AG08395 (cell line): Measurements from ENCODE around the gene ST6GAL1.
"Not testable (repeated sequence)": the region's sequence is repeated elsewhere in the genome, so short reads cannot be mapped to it uniquely, and the experiment has no call there.

ENCODE experiments used
- DNase-seq: peaks from one replicate; pipeline ENCODE4 v3.0.0; 2012; ENCODE audit warnings: mixed read lengths, low spot score

The ST6GAL1 gene

DNA sequence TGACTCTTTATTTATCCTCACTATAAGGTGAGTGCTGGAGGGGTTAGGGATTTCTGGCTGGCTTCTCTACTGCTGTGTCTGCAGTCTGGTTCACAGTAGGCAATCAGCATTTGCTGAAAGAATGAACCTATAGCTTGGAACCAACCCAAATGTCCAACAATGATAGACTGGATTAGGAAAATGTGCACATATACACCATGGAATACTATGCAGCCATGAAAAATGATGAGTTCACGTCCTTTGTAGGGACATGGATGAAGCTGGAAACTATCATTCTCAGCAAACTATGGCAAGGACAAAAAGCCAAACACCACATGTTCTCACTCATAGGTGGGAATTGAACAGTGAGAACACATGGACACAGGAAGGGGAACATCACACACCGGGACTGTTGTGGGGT lies 93.0 kb downstream of the ST6GAL1 start:
- DNase-seq, result not testable (repeated sequence)

DNA sequence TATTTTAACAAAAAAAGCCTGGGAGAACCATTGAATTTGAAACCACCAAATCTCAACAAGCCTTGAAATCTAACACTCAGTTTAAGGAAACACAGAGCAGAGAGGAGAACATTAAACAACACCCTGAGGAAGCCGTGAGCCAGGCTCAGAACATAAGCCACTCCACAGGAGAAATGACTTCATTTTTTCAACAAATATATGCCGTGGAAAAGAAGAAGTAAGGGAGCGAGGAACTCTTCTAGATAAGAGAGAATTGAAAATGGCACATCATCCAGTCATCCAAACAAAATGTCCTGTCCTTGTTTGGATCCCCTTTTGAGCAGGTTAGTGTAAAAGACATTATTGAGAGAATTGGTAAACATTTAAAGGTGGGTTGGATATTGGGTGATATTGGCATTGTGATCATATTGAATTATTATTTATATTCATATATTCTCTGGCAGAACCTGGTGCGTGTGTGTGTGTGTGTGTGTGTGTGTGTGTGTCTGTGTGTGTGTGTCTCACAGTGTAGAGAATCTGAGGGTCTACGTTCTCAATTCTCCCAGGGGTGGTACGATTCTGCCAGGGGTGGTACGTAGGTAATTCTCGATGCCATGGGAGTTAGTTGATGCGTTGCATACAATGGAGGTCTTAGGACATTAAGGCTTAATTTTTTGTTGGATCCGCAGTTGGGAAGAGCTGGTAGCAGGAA lies 94.4 kb downstream of the ST6GAL1 start:
- DNase-seq, result no peak

DNA sequence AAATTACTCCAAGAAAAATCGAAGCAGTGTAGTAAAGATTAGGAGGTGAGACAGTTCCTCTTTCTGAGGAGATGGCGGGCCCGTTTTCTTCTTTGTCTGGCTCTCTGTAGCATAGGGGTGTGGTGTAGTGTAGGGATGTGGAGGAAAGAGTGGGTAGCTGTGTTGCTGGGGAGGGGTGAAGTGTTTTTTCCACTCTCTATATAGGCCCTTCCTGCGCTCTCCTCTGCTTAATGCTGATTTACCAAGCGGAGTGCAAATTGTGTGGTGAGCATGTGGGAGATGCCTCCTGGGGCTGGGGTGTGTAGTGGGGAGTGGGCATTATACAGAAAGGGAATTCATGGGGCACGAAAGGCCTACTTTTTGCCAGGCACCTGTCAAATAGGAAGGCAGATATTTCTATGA lies 94.9 kb downstream of the ST6GAL1 start:
- DNase-seq, result no peak

DNA sequence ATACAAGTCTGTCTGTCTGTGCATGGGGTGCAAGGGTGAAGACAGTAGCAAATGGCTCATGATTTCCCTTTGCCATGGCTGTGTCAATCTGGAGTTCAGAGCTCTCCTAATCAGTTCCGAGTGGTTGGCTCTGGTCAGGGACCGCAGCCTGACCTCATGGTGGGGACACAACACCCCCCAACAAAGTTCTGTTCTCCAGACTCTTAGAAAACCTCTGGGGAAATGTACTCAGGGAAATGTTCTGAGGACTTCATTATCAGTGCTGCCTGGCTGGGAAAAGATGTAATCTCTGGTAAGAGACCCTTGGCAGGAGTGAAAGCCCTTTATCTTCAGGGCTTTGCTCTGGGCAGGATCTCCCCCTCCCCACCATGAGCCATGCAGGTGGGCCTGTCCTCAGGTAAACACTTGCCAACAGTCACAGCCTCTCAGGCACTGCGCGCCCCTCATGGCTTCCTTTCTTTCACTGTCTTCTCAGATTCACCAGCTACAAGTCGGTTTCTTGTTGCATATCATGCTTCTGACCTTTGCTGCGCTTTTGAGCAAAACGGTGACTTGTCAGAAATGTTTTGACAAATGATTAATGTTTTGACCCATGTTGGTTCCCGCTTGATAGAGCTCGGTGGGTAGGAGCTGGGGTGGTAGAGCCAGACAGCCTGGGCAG lies 95.5 kb downstream of the ST6GAL1 start:
- DNase-seq, result no peak

DNA sequence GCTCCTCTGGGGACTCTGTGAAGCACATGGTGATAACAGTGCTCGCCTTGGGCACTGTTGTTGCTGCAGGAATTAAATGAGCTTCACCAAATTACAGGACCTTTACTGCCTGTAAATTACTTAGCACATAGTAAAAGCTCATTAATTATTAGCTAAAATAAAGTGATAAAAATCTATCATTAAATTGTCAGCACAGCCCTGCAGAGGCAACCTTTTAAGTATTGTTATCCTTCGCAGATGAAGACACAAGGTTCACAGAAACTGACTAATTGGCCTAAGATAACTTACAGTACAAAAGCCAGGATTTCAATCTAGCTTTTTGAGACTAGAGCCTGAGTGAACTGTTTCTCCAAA lies 96.0 kb downstream of the ST6GAL1 start:
- no peak for DNase-seq

DNA sequence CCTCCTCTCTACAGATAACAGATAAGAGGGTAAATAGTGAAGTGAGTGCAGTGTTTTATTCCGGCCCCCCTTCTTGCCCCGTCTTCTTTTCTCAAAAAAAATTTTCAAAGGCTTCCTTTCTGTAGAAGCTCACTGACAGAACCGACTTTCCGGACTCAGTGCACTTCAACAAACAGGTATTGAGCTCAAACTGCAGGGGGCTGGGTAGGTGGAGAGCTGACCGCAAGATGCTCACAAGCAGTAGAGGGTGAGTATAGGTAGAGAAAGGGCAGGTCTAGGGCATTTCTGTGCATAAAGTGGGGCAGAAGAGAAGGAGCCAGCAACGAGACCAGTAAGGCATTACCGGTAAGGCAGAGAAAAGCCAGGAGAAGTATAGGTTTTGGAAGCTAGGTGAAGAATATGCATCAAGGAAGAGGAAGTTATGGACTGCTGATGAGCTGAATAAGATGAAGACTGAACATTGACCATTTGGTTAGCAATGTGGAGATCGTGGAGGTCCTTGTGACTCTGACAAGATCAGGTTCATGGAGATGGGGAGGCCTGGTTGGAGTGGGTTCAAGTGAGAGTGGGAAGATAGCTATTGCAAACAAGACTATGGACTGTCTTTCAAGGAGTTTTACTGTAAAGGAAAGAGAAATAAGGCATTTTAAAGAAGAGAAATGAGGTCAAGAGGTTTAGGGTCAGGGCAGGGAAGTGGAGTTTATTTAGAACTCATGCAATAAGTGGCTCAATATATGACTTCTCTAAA lies 97.4 kb downstream of the ST6GAL1 start:
- DNase-seq, result no peak

DNA sequence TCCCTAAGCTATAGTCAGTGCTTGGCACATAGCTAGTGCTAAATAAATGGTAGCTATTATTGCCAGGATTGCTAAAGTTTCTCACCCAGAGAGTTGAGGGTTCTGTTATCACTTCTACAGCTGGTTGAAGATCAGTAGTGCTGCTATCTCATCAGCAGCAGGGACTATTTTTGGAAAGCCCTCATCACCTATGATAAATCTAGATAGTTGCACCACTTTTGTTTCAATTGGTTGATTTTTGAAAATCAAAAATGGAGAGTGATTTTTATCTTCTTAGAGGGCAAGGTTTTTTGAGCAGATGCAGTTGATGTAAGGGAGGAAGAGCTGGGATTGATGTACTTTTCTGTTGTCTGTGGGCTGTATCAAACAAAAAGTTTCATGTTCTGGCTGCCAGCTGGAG lies 101.6 kb downstream of the ST6GAL1 start:
- no peak for DNase-seq

DNA sequence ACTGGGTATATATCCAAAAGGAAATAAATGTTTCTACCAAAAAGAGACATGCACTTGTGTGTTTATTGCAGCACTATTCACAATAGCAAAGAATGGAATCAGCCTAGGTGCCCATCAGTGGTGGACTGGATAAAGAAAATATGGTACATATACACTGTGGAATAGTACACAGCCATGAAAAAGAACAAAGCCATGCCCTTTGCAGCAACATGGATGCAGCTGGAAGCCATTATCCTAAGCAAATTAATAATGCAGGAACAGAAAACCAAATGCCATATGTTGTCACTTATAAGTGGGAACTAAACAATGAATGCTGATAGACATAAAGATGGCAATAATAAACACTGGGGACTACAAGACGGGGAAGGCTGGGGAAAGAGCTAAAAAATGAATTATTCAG lies 106.1 kb downstream of the ST6GAL1 start:
- DNase-seq, result no peak

DNA sequence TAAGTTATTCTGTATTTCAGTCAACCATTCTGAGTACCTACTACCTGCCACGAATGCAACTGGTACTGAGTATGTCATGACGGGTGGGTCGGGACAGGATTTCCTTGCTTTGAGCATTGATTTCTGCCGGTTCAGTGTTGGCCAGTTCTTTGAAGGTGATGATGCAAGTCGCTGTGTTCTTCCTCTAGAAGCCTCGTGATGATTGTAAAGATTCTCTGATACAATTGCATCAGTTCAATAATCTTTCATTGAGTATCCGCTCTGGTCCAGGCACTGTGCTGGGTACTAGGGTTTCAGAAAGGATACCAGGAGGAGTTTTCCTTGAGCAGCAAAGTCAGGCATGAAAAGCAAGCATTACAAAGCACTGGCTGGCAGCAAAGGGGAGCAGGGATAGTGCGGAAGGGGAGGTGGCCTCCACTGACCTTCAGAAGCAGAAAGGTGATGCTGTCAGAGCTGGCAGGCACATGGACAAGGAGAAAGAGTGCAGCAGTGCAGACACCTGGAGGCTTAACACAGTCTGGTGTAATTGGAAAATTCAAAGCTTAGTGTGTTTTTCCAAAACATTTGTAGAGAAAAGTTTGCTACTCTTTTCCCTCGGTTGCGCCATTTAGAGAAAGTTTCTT lies 108.9 kb downstream of the ST6GAL1 start:
- no peak for DNase-seq

DNA sequence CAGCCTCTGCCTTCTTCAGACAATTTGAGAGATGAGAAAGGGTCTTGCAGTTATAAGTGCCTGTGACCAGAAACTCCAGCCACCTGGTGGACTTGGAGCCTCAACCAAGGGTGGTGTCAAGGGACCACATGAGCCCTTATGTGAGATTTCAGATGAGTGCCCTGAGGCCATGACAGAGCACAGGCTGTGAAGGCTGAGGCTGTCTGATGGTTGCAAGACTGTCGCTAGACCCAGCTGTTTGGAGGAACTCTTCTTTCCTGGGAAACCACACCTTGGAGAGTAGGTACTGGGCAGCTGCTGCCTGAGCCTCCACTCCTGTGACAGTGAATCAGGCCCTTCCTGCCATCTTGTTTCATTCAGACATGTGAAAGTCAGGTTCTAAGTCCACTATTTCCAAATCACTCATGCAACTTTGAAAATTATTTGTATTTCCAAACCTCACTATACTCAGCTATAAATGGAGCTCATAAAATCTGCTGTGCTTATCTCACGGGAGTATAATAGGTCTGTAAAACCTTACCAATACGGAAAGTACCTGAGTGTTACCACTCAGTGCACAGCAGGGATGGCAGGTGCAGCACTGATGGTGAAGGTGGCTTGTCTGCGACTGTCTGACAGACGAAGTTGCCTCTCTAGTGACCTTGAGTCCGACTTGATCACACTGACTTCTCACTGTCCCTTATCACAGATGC lies 109.5 kb downstream of the ST6GAL1 start:
- DNase-seq, result no peak

DNA sequence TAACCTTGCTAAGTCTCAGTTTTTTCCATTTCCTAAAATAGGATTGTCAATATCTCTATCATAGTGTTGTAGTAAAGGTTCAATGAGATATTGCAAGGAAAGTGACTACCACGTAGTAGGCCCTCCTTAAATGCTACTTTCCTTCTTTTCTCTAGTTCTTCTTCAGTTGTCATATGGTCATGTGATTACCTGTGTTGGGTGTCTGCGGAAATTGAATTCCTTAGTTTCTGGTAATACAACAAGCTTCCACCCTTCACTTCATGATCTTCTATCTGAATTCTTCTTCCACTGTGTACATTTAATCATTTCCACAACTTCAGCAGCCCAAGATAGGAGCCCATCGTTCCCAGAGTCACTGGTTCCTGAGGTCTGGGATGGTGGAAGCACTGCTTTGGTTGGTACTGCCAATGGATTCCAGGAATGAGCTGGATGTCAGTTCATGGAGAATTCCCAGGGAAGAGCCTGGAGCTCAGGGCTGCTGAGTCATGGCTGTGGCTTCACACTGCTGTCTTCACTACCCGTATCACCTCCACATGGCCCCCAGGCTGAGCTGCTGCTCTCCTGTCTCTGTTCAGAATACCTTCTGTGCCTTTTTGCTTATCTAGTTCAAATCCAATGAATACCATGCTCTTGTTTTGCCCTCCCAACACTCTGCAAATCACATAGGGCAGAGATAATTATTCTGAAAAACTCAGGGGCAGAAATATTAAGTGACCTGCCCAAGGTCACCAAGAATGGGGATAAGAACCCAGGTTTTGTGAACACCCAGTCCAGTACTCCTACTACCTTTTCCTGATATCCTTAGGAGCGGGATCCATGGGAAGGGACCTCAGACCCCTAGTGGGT lies 110.4 kb downstream of the ST6GAL1 start:
- DNase-seq, result peak; percentile 45

DNA sequence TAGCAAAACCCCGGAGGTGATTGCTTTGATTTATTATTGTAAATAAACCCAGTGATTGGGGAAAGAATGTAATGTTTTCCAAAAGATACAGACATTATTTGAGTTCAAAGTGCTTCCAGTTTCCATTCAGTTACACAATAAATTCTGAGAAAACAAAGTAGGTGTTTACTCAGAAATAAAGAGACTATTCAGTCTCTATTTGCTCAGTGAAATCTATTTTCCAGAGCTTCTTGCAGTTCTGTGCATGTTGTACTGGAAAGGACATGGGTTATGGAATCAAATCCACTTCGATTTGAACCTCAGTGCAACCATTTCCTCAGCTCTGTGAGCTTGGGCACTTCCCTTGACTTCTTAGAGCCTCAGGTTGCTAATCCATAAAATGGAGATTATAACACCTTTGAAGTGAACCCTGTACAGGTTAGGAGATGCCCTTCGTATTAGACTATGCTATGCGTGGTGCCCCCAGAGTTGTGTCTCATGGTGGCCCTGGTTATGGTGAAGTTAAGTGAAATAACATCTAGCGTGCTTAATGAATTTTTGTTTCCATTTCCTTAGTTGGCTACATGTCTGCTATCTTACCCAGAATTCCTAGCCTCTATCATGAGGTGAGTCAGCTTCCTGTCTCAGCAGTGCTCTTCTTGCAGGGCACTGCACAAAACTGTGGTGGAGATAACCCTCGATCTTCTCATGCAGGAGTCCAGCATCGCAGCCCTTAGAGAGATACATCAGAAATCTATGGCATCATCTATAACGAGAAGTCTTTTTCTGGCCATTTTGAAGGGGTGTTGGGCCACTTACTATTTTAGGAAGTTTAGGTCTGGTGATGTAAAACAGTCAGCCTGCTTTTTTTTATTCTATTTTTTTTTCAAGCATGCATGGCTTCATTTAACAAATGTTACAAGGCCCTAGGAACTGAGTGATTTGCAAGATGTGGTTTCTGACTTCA lies 111.3 kb downstream of the ST6GAL1 start:
- no peak for DNase-seq

DNA sequence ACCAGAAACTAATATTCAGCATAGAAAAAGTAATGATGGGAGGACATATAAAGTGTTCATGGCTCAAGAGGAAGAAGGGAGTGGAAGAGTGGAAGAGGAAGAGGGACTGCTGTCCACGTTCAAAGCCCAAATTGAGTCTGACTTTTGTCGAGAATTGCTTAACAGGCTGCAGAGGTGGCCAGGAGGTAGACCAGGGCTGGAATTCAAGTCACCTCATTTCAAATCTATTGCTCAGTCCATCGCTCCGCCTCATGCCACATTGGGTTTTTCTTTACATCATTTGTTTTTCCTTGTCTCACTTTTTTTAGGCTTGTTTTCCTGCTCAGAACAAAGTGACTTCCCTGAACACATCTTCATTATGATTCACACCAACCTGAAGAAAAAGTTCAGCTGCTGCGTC lies 112.0 kb downstream of the ST6GAL1 start:
- DNase-seq, result no peak

DNA sequence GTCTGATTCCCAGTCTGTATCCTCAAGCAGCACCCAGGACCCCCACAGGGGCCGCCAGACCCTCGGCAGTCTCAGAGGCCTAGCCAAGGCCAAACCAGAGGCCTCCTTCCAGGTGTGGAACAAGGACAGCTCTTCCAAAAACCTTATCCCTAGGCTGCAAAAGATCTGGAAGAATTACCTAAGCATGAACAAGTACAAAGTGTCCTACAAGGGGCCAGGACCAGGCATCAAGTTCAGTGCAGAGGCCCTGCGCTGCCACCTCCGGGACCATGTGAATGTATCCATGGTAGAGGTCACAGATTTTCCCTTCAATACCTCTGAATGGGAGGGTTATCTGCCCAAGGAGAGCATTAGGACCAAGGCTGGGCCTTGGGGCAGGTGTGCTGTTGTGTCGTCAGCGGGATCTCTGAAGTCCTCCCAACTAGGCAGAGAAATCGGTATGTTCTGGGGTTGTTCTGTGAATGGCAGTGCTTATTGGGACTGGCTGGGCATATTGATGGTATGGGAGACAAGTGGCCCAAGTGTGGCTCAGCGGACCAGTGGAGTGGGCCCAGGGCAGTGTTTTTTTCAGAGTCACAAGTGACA lies 112.6 kb downstream of the ST6GAL1 start:
- DNase-seq, result no peak

DNA sequence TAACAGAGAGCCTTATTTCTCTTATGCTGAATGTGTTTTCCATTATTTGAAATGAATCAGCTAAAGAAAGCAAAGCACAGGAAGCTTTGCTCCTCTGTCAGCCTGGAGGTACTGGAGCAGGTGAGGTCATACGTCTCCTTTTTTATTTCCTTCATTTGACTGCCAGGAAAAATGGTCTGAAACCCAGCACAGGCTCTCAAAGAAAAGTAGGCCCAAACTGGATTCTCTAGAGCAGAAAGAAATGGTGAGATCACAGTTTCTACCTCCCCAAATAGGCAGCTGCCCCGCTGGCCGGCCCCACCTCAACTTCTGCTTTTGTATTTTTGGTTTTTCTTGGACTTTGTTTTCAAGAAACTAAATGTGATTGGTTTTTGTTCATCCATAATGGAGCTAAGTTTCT lies 113.9 kb downstream of the ST6GAL1 start:
- DNase-seq, result no peak

DNA sequence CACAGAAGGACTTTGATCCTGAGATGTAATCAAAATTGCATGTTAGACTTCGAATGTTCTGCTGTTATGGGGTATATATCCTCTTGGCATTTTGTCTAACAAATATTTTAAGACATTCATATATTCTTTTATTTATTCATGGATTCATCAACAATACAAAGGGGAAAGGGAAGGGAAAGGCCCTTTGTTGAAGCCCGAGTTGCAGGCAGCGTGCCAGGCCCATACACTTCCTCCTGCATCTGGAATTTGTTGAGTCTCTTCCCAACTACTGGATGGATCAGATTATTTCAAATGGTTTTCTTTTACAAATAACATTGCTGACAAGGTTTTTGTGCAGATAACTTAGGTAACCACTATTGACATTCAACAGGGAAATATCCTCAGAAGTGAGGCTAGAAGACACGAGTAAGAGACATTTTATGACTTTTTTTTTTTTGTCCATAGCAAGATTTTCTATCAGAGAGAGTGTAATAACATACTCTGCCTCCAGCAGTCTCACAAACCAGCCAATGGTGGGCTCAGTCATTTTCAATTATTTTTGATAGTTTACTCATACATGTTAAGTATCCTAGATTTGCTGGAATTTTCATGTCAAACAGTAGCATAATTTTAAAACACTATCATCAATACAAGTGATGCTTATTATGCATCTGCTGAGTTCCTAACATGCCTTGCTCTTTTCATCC lies 114.7 kb downstream of the ST6GAL1 start:
- no peak for DNase-seq

DNA sequence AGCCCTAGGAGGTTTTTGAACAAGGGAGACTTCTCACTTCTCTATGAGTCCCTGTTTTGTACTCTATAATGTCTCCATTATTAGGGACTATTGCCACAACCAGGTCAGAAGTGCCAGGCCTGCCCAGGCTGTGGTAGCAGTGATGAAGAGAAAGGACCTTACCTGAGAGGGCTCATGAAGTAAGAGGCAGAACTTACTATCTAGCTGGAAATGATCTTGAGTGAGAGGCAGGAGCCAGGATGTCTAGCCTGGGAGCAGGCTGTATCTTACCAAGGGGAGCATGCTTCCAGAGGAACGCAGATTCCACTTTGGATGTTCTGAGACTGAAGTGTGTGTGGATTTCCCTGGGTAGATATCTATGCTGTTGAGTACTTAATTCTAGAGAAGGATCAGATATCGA lies 115.7 kb downstream of the ST6GAL1 start:
- DNase-seq, result no peak

DNA sequence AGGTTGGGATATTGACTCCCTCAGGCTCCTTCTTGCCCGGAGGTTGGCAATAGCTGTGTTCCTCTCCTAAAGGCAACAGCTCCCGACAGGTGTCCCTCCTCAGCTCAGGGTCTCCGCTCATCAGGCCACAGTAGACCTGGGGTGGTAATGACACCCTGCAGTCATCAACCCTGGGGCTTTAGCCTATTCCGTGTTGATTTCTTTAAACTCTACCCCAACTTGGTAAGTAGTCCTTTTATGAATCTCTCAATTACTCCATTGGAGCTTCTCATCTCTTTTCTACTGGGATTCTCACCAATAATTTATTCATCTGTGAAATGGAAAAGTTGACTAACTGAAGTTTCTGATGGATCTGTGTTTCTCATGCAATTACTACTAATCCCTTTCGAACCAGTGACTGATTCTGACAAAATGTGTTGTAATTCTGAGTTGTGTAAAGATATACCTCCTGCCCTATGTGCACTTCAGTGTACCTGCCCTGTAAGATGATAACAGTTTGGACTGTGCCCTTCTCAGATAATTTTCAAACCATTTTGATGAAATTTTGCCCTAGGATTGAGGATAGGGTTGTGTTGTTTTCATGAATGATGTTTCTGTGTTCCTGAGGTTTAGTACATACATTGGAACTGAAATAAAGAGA lies 119.3 kb downstream of the ST6GAL1 start:
- DNase-seq, result no peak

DNA sequence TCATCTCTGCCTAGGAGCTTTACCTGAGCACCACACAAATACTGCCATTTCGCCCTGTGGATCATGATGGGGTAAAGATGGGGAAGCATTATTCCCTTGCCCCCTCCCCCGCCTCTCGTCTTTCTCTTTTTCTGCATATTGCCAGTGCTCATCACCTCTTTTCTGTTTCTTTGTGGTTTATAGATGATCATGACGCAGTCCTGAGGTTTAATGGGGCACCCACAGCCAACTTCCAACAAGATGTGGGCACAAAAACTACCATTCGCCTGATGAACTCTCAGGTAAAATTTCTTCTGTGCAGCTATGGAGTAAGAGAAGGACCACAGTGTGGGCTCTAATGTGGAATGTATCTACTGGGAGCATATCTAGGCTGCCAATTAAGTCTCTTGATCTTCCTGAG lies 120.7 kb downstream of the ST6GAL1 start:
- DNase-seq, result no peak
